Left renal pelvis (tissue), 4 donors: Measurements from ENCODE around the gene CRADD. TPM values are rescaled to one million over a fixed set of nuclear protein-coding genes. Genes with fewer than 3 reads are reported as not detected.

ENCODE experiments used
- DNase-seq, 4 donors: peaks; one replicate each; pipeline ENCODE4 v3.0.0-alpha.2; 2013; ENCODE audit warnings: low read depth in 4 of 4, low spot score in 3 of 4
- polyA plus RNA-seq, 4 donors: library from polyadenylated mRNA; unstranded; fragments of 120-200 nt; gene quantifications; one replicate each; pipeline ENCODE4 v1.2.1, GENCODE V29; 2013; ENCODE audit not compliant: insufficient read length in 4 of 4

The CRADD gene
- polyA plus RNA-seq, 4 donors, result 5.4 to 14.9 (median 11.6) TPM

DNA sequence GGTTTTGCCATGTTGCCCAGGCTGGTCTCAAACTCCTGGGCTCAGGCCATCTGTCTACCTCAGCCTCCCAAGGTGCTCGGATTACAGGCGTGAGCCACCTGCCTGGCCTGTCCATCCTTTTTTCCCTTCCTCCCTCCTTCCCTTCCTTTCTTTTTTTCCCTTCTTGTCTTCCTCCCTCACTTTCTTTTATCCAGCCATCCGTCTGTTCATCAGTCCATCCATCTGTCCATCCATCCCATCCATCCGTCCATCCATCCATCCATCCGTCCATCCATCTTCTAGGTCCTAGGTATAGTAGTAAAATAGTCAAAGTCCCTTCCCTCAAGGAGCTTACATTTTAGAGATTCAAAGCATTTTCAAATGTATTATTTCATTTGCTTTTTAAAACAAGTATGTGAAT, 56.8 kb downstream of the CRADD start:
- no peak for DNase-seq

DNA sequence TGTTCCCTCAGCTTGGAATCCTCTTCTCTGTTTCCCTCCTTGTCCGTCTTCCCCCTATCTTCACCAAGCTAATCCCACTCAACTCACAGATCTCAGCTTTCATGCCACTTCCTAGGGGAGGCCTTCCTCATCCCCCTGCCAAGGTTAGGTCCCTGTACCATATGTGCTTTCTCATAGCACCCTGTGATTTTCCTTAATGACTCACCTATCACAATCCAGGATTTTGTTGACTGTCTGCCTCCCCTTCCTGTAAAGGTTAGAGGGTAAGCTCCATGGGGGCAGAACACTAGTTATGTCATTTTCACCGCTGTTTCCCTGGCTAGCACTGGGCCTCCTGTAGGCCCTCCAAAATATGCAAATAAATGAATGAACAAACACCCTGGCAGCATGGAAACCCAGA, 57.6 kb downstream of the CRADD start:
- no peak for DNase-seq

DNA sequence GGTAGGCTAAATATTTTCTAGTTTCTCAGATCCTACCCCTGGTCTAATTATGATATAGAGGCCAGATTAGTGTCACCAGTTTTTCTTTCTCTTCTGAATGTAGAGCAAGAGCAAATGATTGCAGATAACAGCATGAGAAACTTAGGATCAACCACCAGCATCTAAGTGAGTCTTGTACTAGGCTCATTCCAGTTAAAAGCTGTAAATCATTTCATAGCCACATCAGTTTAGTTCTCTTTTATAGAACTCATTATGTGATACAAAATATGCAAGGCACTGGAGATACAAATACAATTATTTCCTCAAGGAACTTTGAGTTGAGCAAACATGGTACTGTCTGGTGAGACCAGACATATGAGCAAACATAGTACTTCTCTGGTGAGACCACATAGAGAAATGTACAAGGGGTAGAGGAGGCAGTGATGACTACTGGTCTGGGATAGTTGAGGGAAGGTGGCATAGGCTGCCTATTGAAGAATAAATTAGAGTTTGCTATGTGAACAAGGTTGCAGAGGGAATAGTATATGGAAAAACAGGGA, 59.5 kb downstream of the CRADD start:
- DNase-seq, result no peak

DNA sequence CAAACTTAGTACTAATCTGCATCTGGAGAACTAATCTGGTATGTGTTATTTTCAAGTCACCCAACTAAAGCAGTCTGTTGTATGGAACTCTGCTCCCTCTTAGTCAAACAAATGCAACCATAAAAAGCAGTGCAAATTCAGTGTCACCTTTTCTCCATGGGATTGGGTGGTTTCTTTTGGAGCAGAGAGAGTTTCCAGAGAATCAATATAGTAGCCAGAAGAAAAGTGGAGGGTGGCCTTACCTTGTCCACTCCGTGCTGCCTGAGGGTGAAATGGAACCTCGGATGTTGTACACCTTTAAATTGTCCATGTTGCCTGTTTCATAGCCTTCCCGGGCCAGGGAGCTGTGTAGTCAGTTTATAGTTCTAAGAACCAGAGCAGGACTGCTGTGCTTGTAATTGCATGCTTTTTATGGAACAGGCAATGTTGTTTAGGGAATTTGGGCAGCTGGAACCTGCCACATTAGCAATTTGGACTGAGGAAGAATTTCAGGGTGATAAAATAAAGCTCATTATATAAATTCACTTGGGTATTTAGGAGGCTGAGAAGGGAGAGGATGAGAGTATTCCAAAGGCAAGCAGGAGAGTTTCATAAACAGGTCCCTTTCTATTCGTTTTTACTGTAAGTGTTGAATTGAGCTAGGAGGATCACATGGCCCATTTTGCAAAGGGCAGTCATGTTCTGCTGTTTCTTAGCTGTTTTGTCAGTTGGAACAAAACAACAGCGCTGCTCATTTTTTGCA, 60.5 kb downstream of the CRADD start:
- DNase-seq, result no peak

DNA sequence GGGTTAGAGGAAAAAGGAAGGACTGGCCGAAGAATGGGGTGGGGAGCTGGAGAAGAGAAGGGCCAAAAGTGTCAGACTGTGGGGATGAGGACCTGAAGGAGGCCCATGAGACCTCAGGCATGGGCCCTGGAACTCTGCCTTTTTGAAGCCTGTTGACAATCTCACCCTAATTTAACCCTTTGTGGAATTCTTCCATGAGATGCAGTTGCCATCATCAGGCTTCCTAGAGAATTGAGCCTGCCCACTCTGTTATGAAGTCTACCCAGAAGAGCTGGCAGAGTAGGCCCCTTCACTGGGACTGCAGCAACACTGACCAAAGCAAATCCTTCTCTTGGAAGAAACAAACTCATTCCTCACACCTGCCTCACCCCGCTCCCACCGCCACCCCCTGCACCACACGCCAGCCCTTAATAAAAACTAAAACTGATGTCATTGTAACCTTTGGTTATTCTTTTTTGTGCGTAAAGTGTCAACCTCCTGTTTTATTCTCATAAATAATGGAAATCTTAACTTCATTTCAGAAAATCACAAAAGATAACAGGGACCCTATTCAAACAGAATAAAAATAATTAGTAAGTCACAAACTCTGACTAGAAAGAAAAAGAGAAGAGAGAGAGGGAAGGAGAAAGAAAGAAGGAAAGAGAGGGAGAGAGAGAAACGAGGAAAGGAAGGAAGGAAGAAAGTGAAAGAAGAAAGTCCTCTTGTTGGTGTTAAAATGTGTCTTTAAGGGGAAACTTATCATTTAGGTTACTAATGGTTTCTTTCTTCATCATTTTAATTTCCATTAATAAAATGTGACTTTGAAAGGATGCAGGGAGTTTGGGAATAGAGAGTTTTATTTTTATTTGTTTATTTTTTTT, 61.3 kb downstream of the CRADD start:
- DNase-seq, result no peak

DNA sequence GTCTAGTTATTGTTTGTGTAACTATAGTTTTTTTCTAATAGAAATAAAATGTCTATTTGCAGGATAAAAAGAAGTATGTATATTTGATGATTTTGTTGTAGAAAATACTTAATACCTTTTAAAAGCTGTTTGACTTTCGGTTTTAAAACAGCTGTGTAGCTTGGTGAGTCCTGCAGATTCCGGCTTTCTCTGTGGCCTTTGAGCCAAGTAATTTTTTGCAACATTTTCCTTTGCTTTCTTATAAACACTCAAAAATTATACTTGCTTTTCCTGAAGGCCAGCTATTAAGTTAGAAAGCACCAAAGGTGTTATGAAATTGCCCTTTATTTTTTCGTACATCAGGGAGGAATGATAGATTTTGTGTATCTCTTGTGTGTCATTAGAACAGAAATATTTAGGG, 63.6 kb downstream of the CRADD start:
- DNase-seq, result no peak

DNA sequence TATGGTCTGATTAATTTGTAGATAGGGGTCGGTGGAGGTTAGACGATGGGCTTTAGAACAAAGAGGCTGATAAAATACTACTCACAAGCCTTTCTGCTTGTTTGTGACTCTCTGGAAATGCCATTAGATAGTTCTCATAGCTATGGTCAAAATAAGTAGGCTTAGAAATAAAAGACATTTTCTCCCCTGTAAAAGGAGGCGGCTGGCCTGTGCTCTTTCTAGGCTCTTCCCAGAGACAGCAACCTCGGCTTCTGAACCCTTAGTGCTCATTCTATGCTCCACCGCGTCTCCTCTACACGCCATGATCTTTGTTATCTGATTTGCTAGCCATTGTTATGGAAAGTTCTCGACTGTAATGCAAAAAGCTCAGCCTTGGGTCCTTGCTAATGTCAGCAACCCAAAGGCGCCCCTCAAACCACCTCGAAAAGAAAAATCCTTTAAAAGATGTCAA, 64.5 kb downstream of the CRADD start:
- no peak for DNase-seq

DNA sequence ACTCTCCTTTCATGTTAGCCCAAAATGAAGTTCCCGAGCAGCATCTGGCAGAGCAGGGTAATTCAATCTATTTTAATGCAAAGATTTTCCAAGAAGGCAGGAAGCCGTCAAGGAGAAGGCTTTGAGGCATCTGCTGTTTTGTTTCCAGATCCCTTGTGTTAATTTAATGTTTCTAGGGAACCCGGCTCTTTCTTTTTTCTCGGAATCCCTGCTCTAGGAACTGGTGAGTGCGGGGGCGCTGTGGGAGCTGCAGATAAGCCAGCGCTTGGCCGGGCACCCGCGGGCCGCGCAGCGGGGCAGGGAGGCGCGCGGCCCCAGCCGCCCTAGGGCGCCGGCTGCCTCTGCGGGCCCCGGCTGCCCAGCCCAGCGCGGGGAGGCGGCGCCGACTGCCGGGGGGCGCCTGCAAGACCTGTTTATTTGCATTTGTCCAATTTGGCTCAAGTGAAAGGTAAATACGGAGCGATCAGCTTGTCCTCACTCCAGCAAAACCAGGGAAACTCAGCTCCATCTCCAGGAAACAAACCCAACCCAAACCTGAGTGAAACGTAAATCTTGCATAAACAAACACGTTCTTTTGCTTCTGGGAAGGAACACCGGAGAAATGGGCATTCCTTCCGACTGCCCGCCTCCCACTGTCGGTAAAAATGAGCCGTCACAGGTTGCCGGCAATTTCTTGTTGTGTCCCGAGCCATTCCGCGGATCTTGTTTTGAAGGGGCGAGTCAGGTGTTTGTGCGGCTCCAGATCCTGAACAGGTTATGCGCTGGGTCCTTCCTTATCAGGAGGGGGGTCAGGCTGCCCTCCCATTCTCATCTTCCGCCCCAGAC, 65.1 kb downstream of the CRADD start:
- DNase-seq, result peak; percentile 56 to 69 (median 60)

DNA sequence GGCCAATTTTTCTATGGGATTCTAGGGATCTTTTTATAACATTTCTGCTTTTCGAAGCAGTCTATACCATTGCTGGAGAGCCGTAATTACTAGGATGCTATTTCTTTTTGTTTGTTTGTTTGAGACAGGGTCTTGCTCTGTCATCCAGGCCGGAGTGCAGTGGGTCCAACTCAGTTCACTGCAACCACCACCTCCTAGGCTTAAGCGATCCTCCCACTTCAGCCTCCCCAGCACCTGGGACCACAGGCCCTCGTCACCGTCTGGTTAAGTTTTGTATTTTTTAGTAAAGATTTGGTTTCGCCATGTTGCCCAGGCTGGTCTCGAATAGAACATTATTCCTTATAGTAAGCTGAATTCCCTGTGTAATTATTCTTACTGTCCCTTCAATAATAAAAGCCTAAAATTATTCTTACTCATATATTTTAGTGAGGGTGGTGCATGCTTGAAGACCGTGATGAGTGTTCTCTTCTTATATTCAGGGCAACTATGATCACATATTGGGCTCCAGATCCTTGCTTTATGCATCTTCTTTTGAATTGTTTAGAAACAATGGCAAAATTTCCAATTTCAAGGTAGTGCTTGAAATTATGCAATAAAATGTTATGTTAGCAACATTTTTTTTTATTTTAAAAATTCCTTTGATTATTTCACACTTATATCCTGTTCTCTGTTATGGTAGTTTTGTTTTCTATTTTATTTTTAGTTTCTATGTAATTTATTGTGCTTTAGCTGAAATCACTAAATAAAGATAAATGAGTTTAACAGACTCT, 66.2 kb downstream of the CRADD start:
- no peak for DNase-seq

DNA sequence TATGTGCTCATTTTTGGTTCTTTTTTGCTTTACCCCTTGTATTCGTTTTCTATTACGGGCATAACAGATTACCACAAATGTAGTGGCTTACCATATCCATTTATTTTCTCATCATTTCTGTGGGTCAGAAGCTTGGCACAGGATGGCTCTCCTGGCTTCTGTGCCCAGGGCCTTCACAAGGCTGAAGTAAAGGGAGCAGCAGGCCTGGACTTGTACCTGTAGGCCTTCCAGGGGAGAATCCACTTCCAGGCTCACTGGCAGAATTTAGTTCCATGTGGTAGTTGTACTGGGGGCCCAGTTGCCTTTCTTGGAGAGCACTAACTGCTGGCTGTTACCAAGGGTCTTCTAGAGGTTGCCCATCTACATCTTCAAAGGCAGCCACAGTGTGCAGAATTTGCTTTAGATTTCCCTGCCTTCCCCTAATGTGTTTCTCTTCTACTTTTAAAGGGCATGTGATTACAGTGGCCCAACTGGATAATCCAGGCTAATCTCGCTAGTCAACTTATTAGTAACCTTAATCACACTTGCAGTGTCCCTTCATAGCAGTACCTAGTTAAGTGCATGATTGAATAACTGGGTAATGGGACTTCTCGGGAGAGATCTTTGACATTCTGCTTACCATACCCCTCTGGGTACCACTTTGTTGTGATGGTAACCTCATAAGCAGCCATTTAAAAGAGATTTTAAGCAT, 67.0 kb downstream of the CRADD start:
- no peak for DNase-seq

DNA sequence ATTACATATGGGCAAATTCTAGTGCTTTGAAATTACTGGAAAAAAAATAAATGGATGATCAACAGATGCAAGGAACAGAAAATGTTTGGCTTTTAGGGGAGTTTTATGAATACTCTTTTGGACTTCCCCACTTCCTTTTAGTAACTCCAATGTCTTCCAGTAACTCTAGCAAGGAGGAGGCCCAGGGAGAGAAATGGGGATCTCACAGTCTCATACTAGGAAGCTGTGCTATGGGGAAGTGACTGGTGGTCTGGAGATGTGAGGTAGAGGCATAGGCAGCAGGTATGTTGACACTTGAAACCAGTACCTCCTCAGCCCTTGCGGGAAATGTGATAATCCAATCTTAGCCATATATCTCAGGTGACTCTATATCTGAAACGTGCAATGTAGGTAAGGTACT, 68.1 kb downstream of the CRADD start:
- DNase-seq, result no peak

DNA sequence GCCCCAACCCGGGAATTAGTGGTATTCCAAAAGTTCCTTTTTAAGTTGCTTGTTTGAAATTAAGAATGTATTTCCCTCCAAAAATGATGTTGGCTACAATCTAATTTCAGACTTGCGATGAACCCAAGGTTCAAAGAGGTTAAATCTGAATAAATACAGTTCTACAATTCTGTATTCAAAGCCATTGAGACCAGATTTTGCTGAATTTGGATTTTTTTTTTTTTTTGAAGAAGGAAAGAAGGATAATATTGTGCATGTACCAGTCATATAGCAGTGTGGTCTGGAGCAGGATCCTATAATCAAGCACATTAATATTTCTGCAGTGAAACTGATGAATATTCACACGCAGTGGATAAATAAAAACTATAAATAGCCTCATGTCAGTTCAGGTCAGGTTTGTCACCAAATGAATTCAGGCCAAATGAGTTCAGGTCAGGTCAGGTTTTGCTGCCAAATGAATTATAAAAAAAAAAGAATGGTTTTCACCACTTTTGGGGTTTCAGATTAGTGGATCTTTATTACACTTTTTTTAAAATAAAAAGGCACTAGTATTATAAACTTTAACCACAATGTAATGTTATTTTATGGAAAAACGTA, 69.5 kb downstream of the CRADD start:
- DNase-seq, result no peak

DNA sequence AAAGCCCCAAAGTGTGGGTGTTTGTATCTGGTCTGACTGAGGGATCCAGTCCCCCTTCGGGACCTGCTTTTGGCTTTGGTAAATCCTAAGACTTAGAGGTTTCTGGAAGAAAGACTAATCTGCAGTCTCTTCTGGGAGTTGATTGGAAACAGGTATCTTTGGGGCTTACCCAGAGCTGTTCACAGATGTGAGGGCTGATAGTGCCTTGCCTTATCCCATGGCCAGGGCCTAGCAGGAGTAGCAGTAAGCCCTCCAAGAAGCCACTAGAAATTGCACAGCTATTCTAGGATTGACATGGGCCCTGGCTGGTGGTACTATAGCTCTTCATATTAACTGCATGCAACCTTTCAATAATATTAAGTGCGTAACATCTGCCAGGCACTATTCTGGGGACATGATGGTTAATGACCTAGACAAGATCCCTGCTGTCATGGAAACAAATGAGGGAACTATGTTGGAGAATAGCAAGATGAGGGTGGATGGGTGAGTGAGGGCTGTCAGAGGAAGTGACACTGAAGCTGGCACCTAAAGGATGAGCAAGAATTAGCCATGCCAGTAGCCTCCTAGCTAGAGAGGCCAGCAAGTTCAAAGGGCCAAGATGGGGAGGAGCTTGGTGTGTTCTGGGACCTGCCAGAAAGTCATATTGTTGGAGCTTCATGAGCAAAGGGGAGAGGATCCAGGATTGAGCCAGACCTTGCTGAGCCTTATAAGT, 71.7 kb downstream of the CRADD start:
- no peak for DNase-seq

DNA sequence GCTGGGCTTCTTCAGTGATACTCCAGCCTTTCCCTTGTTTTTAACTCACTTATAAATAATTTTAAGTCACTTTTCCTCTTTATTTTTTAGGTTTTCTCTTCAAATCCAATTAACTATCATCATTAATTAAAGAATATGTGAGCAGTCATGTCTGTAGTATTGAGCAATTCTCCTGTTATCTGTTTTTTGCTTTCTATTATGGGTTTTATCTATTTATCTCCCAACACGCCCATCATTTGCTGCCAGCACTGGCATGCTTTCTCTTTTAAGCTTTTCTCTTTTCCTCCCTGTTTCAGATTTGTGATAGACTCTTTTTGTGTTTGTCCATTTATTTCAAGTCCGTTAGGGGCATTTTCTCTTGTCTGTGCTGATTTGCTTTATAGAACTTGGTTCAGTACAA, 72.3 kb downstream of the CRADD start:
- no peak for DNase-seq

DNA sequence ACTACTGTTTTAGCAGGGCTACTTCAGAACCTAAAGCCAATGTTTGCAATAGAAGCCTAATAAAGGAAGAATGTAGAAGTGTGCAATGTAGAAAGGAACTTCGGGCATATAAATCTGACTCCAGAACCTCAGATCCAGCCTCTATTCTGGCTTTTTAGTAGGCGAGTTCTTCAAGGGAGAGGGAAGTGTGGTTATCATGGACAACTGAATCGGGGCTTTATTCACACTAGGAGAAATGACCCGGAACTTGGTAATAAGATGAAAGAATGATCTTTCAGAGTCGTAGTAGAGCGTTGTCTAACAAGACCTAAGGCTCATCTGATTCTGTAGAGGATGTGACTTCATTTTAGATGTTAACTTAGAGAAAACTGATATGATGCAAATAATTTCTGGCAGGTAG, 72.9 kb downstream of the CRADD start:
- no peak for DNase-seq

DNA sequence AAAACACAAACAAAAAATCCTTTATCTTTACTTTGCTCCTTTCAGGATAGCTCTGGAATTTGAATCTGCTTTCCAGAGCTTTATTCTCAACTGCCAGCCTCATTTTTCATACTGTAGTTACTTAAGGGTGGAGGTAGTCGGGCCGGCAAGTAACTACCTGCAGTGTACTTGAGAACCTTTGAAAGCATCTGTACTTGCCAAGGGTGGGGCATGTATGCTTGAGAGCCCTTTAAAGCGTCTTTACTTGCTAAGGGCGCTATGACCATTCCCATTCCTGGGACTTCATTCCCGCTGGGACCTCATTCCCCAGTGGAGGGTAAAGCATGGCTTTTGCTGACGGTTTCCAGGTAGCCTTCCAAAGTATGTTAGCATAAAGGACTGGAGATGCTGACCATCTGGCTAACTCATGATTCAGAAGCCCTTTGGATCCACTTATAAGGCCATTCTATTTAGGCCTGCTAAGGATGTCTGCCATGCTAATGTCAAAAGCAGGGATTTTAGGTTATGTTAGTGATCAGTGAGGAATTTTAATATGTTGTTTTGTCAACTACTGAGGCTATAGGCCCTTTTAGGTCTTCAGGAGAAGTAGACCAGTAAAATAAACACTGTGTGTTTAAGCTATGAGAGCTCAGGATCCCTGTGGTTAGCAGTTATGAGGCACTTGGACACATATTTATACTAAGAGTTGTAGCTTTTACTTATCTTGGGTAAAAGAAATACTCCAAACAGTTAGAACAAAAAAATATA, 74.9 kb downstream of the CRADD start:
- no peak for DNase-seq

DNA sequence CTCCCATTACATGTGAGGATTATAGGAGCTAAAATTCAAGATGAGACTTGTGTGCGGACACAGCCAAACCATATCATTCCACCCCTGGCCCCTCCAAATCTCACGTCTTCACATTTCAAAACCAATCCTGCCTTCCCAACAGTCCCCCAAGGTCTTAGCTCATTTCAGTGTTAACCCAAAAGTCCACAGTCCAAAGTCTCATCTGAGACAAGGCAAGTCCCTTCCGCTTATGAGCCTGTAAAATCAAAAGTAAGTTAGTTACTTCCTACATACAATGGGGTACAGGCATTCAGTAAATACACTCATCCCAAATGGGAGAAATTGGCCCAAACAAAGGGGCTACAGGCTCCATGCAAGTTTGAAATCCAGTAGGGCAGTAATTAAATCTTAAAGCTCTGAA, 76.1 kb downstream of the CRADD start:
- DNase-seq, result no peak
